ENCODE measurements around the gene KRTAP17-1. TPM values are rescaled to one million over a fixed set of nuclear protein-coding genes. Genes with fewer than 3 reads are reported as not detected.

KRTAP17-1 gene
- total and polyA plus RNA-seq, 2 of the 4 experiments (the other 2 are of a cell fraction), result not detected

DNA sequence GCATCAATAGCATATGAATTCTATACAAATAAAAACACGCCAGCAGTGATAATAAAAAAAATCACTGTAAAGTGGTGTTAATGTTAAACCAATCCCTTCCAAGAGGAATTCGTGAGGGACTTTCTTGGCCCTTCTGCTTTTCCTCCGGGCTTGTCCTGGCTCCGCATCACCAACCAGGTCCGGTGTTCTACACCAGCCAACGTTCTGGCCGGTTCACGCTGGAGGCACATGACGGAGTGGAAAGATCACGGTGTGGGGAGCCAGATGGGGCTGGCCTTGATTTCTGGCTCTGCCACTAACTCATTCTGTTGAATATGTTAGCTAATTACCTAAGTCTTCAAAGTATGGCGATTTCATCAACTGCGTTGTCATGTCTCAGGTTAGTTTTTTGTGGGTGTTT lies 11.4 kb downstream of the KRTAP17-1 start:
- no CpG with 5 or more reads among the region's 12 CpGs for WGBS, 2 experiments (ENCODE audit: extremely low coverage in 2 of 2, insufficient read length in 1 of 2)

More for the DNA sequence above, 11.4 kb downstream of the KRTAP17-1 start:
- CTCF ChIA-PET, result no interaction called here
- Histone ChIP-seq H3K14ac (replicated peaks; ENCODE audit: low read depth, low read length) (no peak overlapping the region), H3K9ac (ENCODE audit: low read depth, low read length) (no peak overlapping the region), H3K4me3 (ENCODE audit: insufficient read depth, low read depth, low read length) (no peak overlapping the region), H3K4me1 (ENCODE audit: control insufficient read depth, insufficient read depth, low read length) (no peaks in the 10 kb centered on the region), H4K91ac (ENCODE audit: insufficient read depth, low read depth, low read length) (no peak overlapping the region), H3K9me1 (ENCODE audit: insufficient read depth, low read length) (peaks cover 5% of the 10 kb centered on the region; the same call in 1 of the 2 replicates), H2BK20ac (ENCODE audit: low read depth, low read length) (no peak overlapping the region), H3K23ac (ENCODE audit: low read depth, low read length) (no peak overlapping the region), H2AFZ (replicated peaks; ENCODE audit: low read length, poor library complexity) (no peak overlapping the region), H2BK15ac (ENCODE audit: low read depth, low read length) (no peak overlapping the region), H3K56ac (ENCODE audit: extremely low read depth, insufficient read depth, low read length) (no peak overlapping the region), H2BK5ac (ENCODE audit: low read depth, low read length, poor library complexity, severe bottlenecking) (no peak overlapping the region), H3K27me3 (ENCODE audit: control insufficient read depth, insufficient read depth, low read length) (peaks cover 3% of the 10 kb centered on the region), H2AK5ac (ENCODE audit: low read depth, low read length) (no peak overlapping the region), H4K20me1 (ENCODE audit: insufficient read depth, low read length) (no peaks in the 10 kb centered on the region), H2AK9ac (replicated peaks; ENCODE audit: low read depth, low read length, poor library complexity) (no peak overlapping the region), H4K5ac (ENCODE audit: low read depth, low read length) (no peak overlapping the region), H3K9me3 (ENCODE audit: control insufficient read depth, insufficient read depth, low read length) (no peaks in the 10 kb centered on the region), H4K8ac (ENCODE audit: low read depth in 2 of 2, low read length in 2 of 2) (no peak overlapping the region), H3K4me2 (ENCODE audit: low read depth, low read length) (no peak overlapping the region), H3K79me1 (ENCODE audit: low read depth in 1 of 2, low read length in 2 of 2) (no peaks in the 10 kb centered on the region), H3K27ac (ENCODE audit: insufficient read depth, low read length) (no peak overlapping the region), H3K4ac (ENCODE audit: low read depth, low read length) (no peak overlapping the region), H3K36me3 (ENCODE audit: control insufficient read depth, insufficient read depth, low read length) (no peaks in the 10 kb centered on the region), H3K18ac (ENCODE audit: low read depth, low read length) (no peak overlapping the region), H2BK120ac (ENCODE audit: low read depth, low read length) (no peak overlapping the region)
- DNase-seq, result no peak
- intact Hi-C loops (cut with micrococcal nuclease) (no loop called here), dilution Hi-C loops (cut with HindIII; ENCODE audit: low sequenced_read_pairs, unreplicated experiment) (no loop called here), in situ Hi-C loops (cut with MboI; ENCODE audit: low sequenced_read_pairs) (no loop called here)
- POLR2A ChIA-PET (ENCODE audit: unreplicated experiment), result no interaction called here
- no peak for TF ChIP-seq CHD1 (IDR thresholded peaks at IDR 0.05; ENCODE audit: low read depth, low read length)
- TF ChIP-seq, protein P1, sequence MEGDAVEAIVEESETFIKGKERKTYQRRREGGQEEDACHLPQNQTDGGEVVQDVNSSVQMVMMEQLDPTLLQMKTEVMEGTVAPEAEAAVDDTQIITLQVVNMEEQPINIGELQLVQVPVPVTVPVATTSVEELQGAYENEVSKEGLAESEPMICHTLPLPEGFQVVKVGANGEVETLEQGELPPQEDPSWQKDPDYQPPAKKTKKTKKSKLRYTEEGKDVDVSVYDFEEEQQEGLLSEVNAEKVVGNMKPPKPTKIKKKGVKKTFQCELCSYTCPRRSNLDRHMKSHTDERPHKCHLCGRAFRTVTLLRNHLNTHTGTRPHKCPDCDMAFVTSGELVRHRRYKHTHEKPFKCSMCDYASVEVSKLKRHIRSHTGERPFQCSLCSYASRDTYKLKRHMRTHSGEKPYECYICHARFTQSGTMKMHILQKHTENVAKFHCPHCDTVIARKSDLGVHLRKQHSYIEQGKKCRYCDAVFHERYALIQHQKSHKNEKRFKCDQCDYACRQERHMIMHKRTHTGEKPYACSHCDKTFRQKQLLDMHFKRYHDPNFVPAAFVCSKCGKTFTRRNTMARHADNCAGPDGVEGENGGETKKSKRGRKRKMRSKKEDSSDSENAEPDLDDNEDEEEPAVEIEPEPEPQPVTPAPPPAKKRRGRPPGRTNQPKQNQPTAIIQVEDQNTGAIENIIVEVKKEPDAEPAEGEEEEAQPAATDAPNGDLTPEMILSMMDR (conservative IDR thresholded peaks at IDR 0.05; ENCODE audit: low read depth, low read length), result no peak
- TF ChIP-seq MXI1 (IDR thresholded peaks at IDR 0.05; ENCODE audit: borderline replicate concordance, low read depth, low read length), result no peak
- TF ChIP-seq RAD21 (IDR thresholded peaks at IDR 0.05; ENCODE audit: low read length), result no peak
- no peak for TF ChIP-seq FOS (IDR thresholded peaks at IDR 0.05; ENCODE audit: low read depth, low read length)
- no peak for TF ChIP-seq POLR2A (IDR thresholded peaks at IDR 0.05; ENCODE audit: low read depth, low read length)
- no peak for TF ChIP-seq MAFK (IDR thresholded peaks at IDR 0.05; ENCODE audit: low read depth, low read length)
- TF ChIP-seq SMC3 (IDR thresholded peaks at IDR 0.05; ENCODE audit: low read depth, low read length), result no peak
- no peak for TF ChIP-seq RCOR1 (IDR thresholded peaks at IDR 0.05; ENCODE audit: insufficient replicate concordance, low read length)
- no peak for TF ChIP-seq BHLHE40 (IDR thresholded peaks at IDR 0.05; ENCODE audit: low read depth, low read length)
- no peak for TF ChIP-seq NFE2L2 (IDR thresholded peaks at IDR 0.05; ENCODE audit: low read depth, low read length)
- TF ChIP-seq CEBPB (IDR thresholded peaks at IDR 0.05; ENCODE audit: low read depth, low read length), result no peak
- TF ChIP-seq RFX5 (IDR thresholded peaks at IDR 0.05; ENCODE audit: low read depth, low read length), result no peak
- TF ChIP-seq, protein P2, sequence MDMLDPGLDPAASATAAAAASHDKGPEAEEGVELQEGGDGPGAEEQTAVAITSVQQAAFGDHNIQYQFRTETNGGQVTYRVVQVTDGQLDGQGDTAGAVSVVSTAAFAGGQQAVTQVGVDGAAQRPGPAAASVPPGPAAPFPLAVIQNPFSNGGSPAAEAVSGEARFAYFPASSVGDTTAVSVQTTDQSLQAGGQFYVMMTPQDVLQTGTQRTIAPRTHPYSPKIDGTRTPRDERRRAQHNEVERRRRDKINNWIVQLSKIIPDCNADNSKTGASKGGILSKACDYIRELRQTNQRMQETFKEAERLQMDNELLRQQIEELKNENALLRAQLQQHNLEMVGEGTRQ (IDR thresholded peaks at IDR 0.05; ENCODE audit: low read depth, low read length), result no peak
- TF ChIP-seq, protein P3, sequence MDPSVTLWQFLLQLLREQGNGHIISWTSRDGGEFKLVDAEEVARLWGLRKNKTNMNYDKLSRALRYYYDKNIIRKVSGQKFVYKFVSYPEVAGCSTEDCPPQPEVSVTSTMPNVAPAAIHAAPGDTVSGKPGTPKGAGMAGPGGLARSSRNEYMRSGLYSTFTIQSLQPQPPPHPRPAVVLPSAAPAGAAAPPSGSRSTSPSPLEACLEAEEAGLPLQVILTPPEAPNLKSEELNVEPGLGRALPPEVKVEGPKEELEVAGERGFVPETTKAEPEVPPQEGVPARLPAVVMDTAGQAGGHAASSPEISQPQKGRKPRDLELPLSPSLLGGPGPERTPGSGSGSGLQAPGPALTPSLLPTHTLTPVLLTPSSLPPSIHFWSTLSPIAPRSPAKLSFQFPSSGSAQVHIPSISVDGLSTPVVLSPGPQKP (IDR thresholded peaks at IDR 0.05; ENCODE audit: borderline replicate concordance, low read depth, low read length), result no peak
- no peak for TF ChIP-seq MAZ (IDR thresholded peaks at IDR 0.05; ENCODE audit: borderline replicate concordance, low read depth, low read length)
- no TSS peak for BruUV-seq (replicated peaks)
- ATAC-seq (ENCODE audit: low read depth), result no peak
